Muscle of leg (tissue), 16 donors: ENCODE results near the gene VPS37B. TPM values are rescaled to one million over a fixed set of nuclear protein-coding genes. Genes with fewer than 3 reads are reported as not detected.
A peak's percentile ranks its signal among the peaks of the same experiment; 100 is the strongest.
"Not testable (repeated sequence)": the region's sequence is repeated elsewhere in the genome, so short reads cannot be mapped to it uniquely, and the experiment has no call there.

Source experiments
- DNase-seq: peaks from one replicate; pipeline ENCODE4 v3.0.0; 2013
- H3K27ac ChIP-seq: one replicate; pipeline ENCODE4 v1.5.1; 2013; ENCODE audit warnings: mild to moderate bottlenecking, low read length, control low read depth
- H3K27me3 ChIP-seq: one replicate; pipeline ENCODE4 v1.6.1; 2013; ENCODE audit warnings: low read length; ENCODE audit not compliant: control insufficient read depth, insufficient read depth
- H3K36me3 ChIP-seq: one replicate; pipeline ENCODE4 v1.6.1; 2013; ENCODE audit warnings: low read length; ENCODE audit not compliant: control insufficient read depth, insufficient read depth
- H3K4me1 ChIP-seq: one replicate; pipeline ENCODE4 v1.6.1; 2013; ENCODE audit warnings: low read length; ENCODE audit not compliant: control insufficient read depth, insufficient read depth
- H3K4me3 ChIP-seq: one replicate; pipeline ENCODE4 v1.5.1; 2013; ENCODE audit warnings: low read length, control low read depth
- H3K9me3 ChIP-seq: replicated peaks from 2 replicates; pipeline ENCODE4 v1.6.1; 2013; ENCODE audit warnings: low read depth, low read length; ENCODE audit not compliant: control insufficient read depth
- WGBS: methylation state at CpG from one replicate; pipeline ENCODE4 v1.1.5; 2013; ENCODE audit warnings: missing lambda C conversion rate; ENCODE audit not compliant: insufficient coverage; 5-methylcytosine and 5-hydroxymethylcytosine counted together
- long read RNA-seq, 11 donors: transcript quantifications; one replicate each; lab custom pipeline, GENCODE V29; 2026
- polyA plus RNA-seq, 8 donors: library from polyadenylated mRNA; unstranded; fragments of 120-200 nt; gene quantifications; one replicate each; pipeline versions ENCODE4 v1.2.1 to v1.2.3, GENCODE V29; 2013; ENCODE audit warnings: inconsistent platforms in 1 of 8, low replicate concordance in 1 of 8; ENCODE audit not compliant: insufficient read length in 8 of 8, insufficient read depth in 1 of 8
- total RNA-seq: library from RNA; stranded (reverse); fragments of 120-200 nt; gene quantifications from one replicate; pipeline ENCODE4 v1.2.4, GENCODE V29; 2013

VPS37B gene, protein sequence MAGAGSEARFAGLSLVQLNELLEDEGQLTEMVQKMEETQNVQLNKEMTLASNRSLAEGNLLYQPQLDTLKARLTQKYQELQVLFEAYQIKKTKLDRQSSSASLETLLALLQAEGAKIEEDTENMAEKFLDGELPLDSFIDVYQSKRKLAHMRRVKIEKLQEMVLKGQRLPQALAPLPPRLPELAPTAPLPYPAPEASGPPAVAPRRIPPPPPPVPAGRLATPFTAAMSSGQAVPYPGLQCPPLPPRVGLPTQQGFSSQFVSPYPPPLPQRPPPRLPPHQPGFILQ
- total RNA-seq (15.6 TPM), polyA plus RNA-seq (10 to 100 TPM; 22.5 to 29.0 (median 25.7) TPM)
- long read RNA-seq, donor 1, transcript VPS37B-201 (4 exons, 3,028 nt), result major isoform, 6 of 6 reads
- long read RNA-seq, donor 1, partial matches to known transcripts, result 0 of 6 reads
- long read RNA-seq, donor 1, other reads (novel, unspliced or antisense), result 0 of 6 reads
- long read RNA-seq, donor 2, partial matches to known transcripts, result 0 of 2 reads
- long read RNA-seq, donor 2, other reads (novel, unspliced or antisense), result 0 of 2 reads
- long read RNA-seq, donor 3, transcript VPS37B-201 (4 exons, 3,028 nt), result major isoform, 12 of 17 reads
- long read RNA-seq, donor 3, partial matches to known transcripts, result 0 of 17 reads
- long read RNA-seq, donor 3, other reads (novel, unspliced or antisense), result 5 of 17 reads
- long read RNA-seq, donor 4, transcript VPS37B-201 (4 exons, 3,028 nt), result major isoform, 9 of 10 reads
- long read RNA-seq, donor 4, partial matches to known transcripts, result 0 of 10 reads
- long read RNA-seq, donor 4, other reads (novel, unspliced or antisense), result 0 of 10 reads
- long read RNA-seq, donor 5, transcript VPS37B-201 (4 exons, 3,028 nt), result major isoform, 31 of 31 reads
- long read RNA-seq, donor 5, partial matches to known transcripts, result 0 of 31 reads
- long read RNA-seq, donor 5, other reads (novel, unspliced or antisense), result 0 of 31 reads
- long read RNA-seq, donor 6, transcript VPS37B-201 (4 exons, 3,028 nt), result major isoform, 21 of 30 reads
- long read RNA-seq, donor 6, partial matches to known transcripts, result 9 of 30 reads
- long read RNA-seq, donor 6, other reads (novel, unspliced or antisense), result 0 of 30 reads
- long read RNA-seq, donor 7, transcript VPS37B-201 (4 exons, 3,028 nt), result major isoform, 16 of 17 reads
- long read RNA-seq, donor 7, partial matches to known transcripts, result 0 of 17 reads
- long read RNA-seq, donor 7, other reads (novel, unspliced or antisense), result 0 of 17 reads
- long read RNA-seq, donor 8, transcript VPS37B-201 (4 exons, 3,028 nt), result major isoform, 8 of 8 reads
- long read RNA-seq, donor 8, partial matches to known transcripts, result 0 of 8 reads
- long read RNA-seq, donor 8, other reads (novel, unspliced or antisense), result 0 of 8 reads
- long read RNA-seq, donor 9, transcript VPS37B-201 (4 exons, 3,028 nt), result major isoform, 11 of 11 reads
- long read RNA-seq, donor 9, partial matches to known transcripts, result 0 of 11 reads
- long read RNA-seq, donor 9, other reads (novel, unspliced or antisense), result 0 of 11 reads
- long read RNA-seq, donor 10, transcript VPS37B-201 (4 exons, 3,028 nt), result major isoform, 16 of 16 reads
- long read RNA-seq, donor 10, partial matches to known transcripts, result 0 of 16 reads
- long read RNA-seq, donor 10, other reads (novel, unspliced or antisense), result 0 of 16 reads
- long read RNA-seq, donor 11, transcript VPS37B-201 (4 exons, 3,028 nt), result major isoform, 12 of 12 reads
- long read RNA-seq, donor 11, partial matches to known transcripts, result 0 of 12 reads
- long read RNA-seq, donor 11, other reads (novel, unspliced or antisense), result 0 of 12 reads

DNA sequence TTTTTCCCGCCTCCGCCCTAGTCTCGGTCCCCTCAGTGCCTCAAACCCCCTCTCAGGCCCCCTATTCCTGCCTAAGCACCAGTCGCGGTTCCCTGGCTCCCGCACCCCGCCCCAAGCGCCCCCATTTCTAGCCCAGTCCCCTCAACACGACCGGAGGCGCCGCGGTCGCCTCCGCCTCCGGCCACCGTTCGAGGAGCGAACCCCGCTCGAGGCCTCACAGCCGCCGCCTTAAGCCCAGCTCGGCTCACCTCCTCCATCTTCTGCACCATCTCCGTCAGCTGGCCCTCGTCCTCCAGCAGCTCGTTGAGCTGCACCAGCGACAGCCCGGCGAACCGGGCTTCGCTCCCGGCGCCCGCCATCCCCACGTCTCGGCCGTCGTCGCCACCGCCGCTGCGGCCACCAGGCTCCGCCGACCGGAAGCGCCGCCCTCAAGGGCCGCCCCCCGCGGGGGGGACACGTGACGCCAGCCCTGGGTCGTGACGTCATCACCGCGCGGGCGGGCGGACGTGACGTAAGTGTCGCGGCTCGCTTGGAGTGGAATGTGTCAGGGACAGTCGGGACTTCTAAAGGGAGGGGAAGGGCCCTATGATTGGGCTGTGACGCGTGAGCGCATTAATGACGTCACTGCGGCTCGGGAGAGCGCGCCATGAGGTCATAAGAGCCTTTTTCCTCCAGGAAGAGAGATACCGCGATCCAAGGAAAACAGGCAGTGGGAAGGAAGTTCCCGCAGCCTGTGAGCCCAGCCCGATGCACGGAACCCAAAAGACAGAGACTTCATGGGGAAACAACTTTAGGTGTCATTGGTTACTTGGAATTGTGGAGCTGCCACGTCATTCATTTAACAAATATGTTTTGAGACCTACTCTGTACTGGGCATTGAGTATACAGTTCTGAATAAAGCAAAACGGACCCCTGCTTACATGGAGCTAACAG is at the start of gene VPS37B:
Gene VPS37B (minus strand): TSS at position 421 of the 933 bp plus-strand sequence. CDS start 62 bp downstream, at position 359.
- Histone ChIP-seq H3K36me3 (no peaks in the 10 kb centered on the region), H3K4me3 (peak within 1 kb of the TSS; percentile 96), H3K27ac (peak within 1 kb of the TSS; percentile 94), H3K9me3 (peaks cover 3% of the 10 kb centered on the region), H3K4me1 (peaks cover 32% of the 10 kb centered on the region), H3K27me3 (peaks cover 2% of the 10 kb centered on the region)
- WGBS, result 2% methylated on average over 77 of the region's 81 CpGs
- peak; percentile 91 for DNase-seq

DNA sequence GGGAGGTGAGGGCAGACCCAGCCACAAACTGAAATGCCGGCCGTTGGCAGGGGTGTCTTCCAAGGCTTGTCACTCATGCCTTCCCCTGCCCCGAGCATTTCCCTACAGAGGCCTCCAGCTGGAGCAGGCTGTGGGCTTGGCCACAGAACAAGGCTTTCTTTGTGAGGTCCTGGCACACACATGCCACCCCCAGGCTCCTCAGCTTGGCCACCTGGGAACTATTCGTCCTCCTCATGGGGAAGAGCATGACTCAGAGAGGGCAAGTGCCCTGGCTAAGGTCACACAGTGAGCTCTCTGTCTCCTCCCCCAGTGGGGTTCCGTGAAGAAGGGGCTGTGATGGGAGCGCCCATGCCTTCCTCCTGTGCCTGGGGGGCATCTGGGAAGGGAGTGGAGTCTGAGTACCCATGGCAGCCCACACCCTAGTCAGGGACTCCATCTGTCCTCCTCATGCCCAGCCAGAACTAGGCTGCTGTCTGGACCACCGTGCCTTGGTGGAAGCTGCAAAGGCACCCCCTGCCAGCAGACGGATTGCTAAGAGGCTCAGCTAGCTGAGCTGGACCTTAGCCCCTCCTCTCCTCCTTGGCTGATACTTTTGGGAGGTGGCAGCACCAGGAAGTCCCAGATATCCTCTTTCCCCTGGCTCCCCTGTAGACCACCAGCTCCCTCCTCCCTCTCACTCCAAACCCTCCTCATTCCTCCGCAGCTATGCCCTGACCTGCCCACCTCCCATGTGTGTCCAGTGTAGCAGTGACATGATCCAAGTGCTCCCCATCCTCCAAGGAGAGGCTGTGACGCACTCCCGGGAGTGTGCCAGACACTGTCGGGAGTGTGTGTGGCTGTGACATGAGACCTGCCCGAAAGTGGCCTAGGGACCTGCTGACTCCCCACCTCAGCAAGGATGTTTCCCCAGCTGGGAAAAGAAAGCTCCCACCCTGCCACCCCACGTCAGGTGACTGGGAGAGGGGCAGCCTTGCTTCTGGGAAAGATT is 49.0 kb upstream of the VPS37B start:
- no peaks in the 10 kb centered on the region for H3K36me3 ChIP-seq
- peak overlapping the region; percentile 20 for H3K27ac ChIP-seq
- 55% methylated on average over 10 of the region's 14 CpGs for WGBS
- H3K9me3 ChIP-seq, result no peaks in the 10 kb centered on the region
- H3K4me3 ChIP-seq, result no peak overlapping the region
- peak; percentile 59 for DNase-seq
- peaks cover 35% of the 10 kb centered on the region for H3K4me1 ChIP-seq
- no peaks in the 10 kb centered on the region for H3K27me3 ChIP-seq

DNA sequence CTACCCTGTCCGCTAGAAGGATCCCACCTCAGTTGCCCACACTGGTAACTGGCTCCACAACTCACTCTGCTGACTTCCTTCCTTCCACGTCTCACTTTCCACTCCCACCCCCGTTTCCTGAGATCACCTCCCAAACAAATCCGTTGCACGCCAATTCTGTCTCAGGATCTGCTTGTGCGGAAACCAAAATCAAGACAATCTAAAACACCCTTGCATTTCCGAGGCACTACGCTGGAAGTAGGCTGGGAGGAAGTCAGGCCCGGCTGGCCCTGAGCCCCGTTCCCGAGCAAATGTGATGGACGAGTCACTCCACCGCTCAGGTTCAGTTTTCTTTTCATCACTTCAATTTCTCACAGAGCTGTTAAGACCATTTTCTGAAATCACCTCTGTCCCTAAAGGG is 47.3 kb upstream of the VPS37B start:
- H3K36me3 ChIP-seq, result no peaks in the 10 kb centered on the region
- H3K9me3 ChIP-seq, result no peaks in the 10 kb centered on the region
- H3K4me1 ChIP-seq, result peaks cover 35% of the 10 kb centered on the region
- peak; percentile 60 for DNase-seq
- 20% methylated on average over 6 of the region's 13 CpGs for WGBS
- no peaks in the 10 kb centered on the region for H3K27me3 ChIP-seq
- no peak overlapping the region for H3K4me3 ChIP-seq
- peak overlapping the region; percentile 76 for H3K27ac ChIP-seq

DNA sequence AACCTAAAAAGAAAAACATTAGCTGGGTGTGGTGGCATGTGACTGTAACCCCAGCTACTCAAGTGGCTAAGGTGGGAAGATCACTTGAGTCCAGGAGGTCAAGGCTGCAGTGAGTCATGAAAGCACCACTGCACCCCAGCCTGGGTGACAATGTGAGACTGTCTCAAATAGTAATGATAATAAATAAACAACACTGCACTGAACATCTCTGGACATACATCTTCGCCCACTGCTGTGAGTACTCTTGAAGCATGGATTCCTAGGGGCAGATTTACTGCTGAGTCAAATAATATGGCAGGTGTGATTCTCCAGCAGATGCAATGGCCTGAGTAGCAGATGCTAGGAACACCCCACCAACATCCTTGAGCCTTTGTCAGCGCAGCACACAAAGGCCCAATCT is 46.7 kb upstream of the VPS37B start:
- DNase-seq, result no peak
- no peaks in the 10 kb centered on the region for H3K36me3 ChIP-seq
- H3K27ac ChIP-seq, result peak overlapping the region; percentile 76
- H3K9me3 ChIP-seq, result no peaks in the 10 kb centered on the region
- 100% methylated on average over 1 of the region's 2 CpGs for WGBS
- H3K4me1 ChIP-seq, result peaks cover 32% of the 10 kb centered on the region
- H3K4me3 ChIP-seq, result no peak overlapping the region
- no peaks in the 10 kb centered on the region for H3K27me3 ChIP-seq

DNA sequence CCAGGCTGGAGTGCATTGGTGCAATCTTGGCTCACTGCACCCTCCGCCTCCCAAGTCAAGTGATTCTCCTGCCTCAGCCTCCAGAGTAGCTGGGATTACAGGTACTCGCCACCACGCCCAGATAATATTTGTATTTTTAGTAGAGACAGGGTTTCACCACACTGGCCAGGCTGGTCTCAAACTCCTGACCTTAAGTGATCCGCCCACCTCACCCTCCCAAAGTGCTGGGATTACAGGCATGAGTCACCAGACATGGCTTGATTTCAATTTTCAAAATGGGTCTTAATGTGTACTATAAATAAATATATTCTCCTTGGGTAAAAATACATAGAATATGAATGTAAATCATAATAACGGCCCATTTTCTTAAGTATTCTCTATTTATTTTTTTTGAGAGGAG is 45.4 kb upstream of the VPS37B start:
- H3K27me3 ChIP-seq, H3K27ac ChIP-seq, DNase-seq, H3K4me3 ChIP-seq, H3K36me3 ChIP-seq, H3K9me3 ChIP-seq: not testable (repeated sequence)
- no CpG with 5 or more reads among the region's 5 CpGs for WGBS
- peaks cover 24% of the 10 kb centered on the region for H3K4me1 ChIP-seq

DNA sequence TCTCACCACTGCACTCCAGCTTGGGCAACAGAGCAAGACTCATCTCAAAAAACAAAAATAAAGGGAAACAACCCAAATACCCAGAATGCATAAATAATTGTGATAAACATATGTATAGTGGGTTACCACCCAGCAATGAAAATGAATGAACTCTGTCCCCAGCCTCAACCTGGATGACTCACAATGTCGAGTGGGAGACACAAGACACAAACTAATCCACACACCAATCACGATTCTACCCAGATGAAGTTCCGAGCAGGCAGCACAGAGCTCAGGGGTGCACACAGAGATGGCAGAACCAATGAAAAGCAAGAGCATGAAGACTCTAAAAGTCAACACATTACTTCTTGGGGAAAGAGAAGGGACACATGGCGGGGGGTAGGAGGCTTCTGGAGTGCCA is 43.2 kb upstream of the VPS37B start:
- Histone ChIP-seq H3K27me3 (no peaks in the 10 kb centered on the region), H3K36me3 (no peaks in the 10 kb centered on the region), H3K4me3 (no peak overlapping the region), H3K9me3 (no peaks in the 10 kb centered on the region), H3K4me1 (peaks cover 21% of the 10 kb centered on the region), H3K27ac (no peak overlapping the region)
- WGBS, result no CpG with 5 or more reads among the region's 4 CpGs
- no peak for DNase-seq

DNA sequence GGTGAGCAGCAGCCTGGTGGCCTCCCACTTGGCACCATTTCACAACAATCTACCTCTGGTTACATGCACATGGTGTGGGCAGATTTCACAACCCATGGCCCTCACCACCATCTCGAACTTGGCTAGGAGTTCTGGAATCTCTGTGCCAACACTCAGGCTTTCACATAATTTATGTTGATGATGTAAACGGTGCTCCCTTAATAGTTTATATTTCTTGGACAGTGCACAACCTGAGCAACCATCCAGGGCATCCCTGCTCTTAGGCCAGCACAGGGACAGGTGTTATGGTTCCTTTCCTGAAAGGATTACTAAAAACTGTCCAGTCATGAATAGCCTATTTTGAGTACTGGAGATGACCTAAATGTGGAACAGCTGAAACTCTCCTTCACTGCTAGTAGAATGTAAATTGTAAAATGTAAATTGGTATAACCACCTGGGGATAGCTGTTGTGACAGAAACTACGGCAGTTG is 41.7 kb upstream of the VPS37B start:
- Histone ChIP-seq H3K4me3 (no peak overlapping the region), H3K27ac (no peak overlapping the region), H3K27me3 (no peaks in the 10 kb centered on the region), H3K4me1 (peaks cover 9% of the 10 kb centered on the region), H3K9me3 (no peaks in the 10 kb centered on the region), H3K36me3 (no peaks in the 10 kb centered on the region)
- no CpG with 5 or more reads among the region's 3 CpGs for WGBS
- no peak for DNase-seq

DNA sequence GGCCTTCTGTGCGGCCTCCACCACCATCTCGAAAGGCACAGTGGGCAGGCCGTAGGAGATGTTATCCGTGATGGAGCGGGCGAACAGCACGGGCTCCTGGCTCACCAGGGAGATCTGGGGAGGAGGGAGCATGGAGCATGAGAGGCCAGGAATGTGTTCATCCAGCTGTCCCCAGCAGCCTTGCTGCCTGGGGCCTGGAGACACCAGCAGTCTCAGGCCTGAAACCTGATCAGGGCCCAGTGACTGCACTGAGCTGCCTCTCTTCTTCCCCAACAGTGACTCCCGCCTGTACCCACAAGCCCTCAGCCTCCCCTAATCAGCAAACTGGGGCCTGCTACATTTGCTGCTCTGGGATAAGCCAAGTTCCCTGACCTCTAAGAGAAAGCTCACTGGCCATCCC is 39.4 kb upstream of the VPS37B start:
- no peaks in the 10 kb centered on the region for H3K36me3 ChIP-seq
- no peaks in the 10 kb centered on the region for H3K9me3 ChIP-seq
- 72% methylated on average over 8 of the region's 8 CpGs for WGBS
- peak; percentile 66 for DNase-seq
- no peak overlapping the region for H3K4me3 ChIP-seq
- peaks cover 14% of the 10 kb centered on the region for H3K4me1 ChIP-seq
- peak overlapping the region; percentile 77 for H3K27ac ChIP-seq
- no peaks in the 10 kb centered on the region for H3K27me3 ChIP-seq
